NB4 (cell line): Measurements from ENCODE around the gene SCP2.

Experiments used
- DNase-seq: peaks from one replicate; pipeline ENCODE4 v3.0.0; 2010; ENCODE audit warnings: low read depth
- H3K4me3 ChIP-seq: one replicate; pipeline ENCODE4 v1.5.1; 2011; ENCODE audit warnings: mild to moderate bottlenecking, low read depth, low read length, moderate library complexity
- MYC ChIP-seq: IDR thresholded peaks from 2 replicates; pipeline ENCODE4 v1.6.1; 2011; ENCODE audit warnings: low read depth, low read length
- POLR2A ChIP-seq: IDR thresholded peaks from 2 replicates; pipeline ENCODE4 v1.6.1; 2011; ENCODE audit warnings: mild to moderate bottlenecking; ENCODE audit not compliant: insufficient read length; ENCODE audit errors: extremely low read depth
- TF ChIP-seq, protein P1 (sequence below): IDR thresholded peaks from 2 replicates; pipeline ENCODE4 v1.6.1; 2011; ENCODE audit warnings: low read depth, low read length
- TF ChIP-seq, protein P2 (sequence below): IDR thresholded peaks from one replicate; pipeline ENCODE4 v1.5.1; 2012; ENCODE audit warnings: low read depth, low read length

The SCP2 gene

DNA sequence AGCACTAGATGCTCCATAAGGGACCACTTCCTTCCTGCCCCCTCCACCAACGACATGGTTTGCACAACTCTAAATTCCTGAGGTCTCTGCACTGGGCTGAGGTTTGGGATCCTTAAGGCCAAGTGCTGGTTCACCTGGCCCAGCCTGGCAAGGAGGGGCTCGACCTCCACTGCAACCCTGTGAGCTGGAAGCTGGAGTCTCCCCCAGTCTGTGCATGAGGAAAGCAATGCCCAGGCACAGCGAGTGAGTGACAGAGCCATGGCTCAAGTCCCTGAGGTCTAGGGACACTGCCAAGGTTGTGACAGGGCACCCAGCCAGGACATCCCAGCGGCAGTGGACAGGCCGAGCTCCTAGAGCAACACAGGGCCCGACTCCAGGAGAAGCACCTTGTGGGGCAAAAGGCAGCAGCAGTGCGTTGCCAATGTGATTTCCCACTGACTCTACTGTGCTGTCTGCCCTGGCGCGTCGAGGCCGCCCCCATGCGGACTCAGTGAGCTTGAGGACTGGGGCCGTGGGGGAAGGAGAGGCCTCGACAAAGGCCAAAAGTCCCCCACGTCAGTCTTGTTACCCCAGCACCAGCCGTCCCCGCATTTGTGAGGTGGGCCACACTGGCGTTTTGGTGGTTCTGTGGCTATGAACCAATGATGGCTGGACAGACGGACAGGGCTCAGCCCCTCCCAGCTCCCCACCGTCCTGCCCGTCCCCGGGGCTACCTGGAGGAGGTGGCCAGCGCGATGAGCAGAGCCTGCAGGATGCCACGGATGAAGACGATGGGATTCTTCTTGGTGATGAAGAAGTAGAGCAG, 165.0 kb downstream of the SCP2 start:
- H3K4me3 ChIP-seq, result no peak overlapping the region
- no peak for DNase-seq
- TF ChIP-seq MYC (no peak), POLR2A (no peak)
- TF ChIP-seq, protein P1, sequence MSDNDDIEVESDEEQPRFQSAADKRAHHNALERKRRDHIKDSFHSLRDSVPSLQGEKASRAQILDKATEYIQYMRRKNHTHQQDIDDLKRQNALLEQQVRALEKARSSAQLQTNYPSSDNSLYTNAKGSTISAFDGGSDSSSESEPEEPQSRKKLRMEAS, result no peak
- TF ChIP-seq, protein P2, sequence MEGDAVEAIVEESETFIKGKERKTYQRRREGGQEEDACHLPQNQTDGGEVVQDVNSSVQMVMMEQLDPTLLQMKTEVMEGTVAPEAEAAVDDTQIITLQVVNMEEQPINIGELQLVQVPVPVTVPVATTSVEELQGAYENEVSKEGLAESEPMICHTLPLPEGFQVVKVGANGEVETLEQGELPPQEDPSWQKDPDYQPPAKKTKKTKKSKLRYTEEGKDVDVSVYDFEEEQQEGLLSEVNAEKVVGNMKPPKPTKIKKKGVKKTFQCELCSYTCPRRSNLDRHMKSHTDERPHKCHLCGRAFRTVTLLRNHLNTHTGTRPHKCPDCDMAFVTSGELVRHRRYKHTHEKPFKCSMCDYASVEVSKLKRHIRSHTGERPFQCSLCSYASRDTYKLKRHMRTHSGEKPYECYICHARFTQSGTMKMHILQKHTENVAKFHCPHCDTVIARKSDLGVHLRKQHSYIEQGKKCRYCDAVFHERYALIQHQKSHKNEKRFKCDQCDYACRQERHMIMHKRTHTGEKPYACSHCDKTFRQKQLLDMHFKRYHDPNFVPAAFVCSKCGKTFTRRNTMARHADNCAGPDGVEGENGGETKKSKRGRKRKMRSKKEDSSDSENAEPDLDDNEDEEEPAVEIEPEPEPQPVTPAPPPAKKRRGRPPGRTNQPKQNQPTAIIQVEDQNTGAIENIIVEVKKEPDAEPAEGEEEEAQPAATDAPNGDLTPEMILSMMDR, result no peak

DNA sequence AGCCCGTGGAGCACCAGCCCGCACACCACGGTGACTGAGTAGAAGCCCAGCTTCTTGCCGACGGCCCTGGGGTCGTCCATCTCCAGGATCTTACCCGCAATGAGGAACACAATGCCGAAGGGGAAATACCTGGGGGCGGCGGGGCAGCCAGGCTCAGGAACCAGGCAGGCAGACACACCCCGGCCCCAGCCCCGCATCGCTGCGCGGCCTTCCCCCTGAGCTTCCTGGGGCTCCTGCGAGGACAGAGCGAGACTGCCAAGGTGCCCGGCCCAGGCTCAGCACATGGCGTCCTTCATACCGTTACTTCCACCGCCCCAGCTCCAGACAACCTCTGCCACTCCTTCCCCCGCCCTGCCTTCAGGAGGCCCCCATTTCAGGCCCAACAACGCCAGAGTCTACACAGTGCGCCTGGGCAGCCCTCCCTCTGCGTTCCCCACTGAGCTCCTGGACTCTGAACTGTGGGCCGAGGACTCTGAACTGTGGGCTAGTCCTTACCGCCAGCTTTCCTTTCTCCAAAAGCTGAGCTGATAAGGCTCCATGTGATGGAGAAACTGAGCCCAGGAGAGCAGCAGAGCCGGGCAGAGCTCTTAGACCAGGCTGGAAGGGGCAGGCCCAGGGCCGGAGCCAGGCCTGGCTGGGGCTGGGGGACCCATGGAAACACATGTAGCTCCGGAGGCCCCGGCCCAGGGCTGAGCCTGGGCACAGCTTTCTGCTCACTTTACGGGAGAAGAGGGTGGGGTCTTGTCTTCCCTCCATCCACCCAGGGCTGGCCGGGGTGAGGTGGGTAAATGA, 165.8 kb downstream of the SCP2 start:
- DNase-seq, result no peak
- TF ChIP-seq, protein P2, result no peak
- TF ChIP-seq MYC (no peak), POLR2A (no peak)
- TF ChIP-seq, protein P1, result no peak
- no peak overlapping the region for H3K4me3 ChIP-seq

DNA sequence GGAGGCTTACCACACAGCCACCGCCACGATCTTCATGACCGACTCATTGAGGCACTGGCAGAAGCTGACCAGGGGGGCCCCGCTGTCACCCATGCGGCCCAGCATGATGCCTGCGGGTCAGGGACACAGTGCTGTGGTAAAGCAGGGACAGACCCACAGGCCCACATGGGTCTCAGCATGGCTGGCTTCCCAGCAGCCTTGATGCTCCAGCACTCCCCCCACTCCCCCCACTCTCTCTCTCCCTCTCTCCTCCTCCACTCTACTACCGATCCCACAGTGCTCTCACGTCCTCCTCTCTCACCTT, 166.3 kb downstream of the SCP2 start:
- DNase-seq, result no peak

DNA sequence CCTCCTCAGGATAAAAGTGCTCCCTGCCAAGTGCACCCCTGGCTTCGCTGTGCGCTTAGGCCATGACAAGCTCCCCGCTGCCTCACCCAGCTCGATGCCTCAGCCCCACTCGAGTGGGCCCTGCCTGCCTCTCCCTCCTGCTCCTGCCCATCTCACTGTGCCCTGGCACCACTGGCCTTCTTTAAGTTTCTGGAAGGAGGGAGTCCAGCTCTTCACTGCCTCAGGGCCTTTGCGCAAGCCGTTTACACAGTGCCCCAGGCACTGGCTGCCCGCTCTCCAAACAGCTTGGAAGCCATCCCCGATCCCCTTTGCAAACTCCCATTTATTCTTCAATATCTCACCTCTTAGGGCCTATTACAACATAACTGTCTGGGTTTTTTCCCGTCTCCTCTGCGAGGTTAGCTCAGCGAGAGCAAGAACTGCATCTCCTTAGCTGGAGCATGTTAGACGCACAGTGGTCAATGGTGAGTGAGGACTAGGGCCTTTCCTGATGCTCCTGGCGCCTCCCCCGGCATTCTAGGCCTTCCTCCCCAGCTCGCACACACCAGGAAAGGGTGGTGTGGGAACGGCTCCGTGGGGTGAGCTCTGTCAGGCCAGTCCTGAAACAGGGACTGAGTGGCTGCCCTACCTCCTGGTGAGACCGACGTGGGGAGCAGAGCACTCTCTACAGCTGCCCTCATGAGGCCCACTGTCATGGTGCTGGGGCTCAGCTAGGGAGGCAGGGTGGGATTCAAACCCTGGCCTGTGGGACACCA, 166.9 kb downstream of the SCP2 start:
- no peak overlapping the region for H3K4me3 ChIP-seq
- DNase-seq, result no peak
- TF ChIP-seq, protein P2, result no peak
- TF ChIP-seq, protein P1, result no peak
- TF ChIP-seq POLR2A (no peak), MYC (no peak)

More for the DNA sequence above, 166.3 kb downstream of the SCP2 start:
- no peak overlapping the region for H3K4me3 ChIP-seq
- TF ChIP-seq MYC, result no peak
- no peak for TF ChIP-seq POLR2A
- TF ChIP-seq, protein P2, result no peak
- TF ChIP-seq, protein P1, result no peak

DNA sequence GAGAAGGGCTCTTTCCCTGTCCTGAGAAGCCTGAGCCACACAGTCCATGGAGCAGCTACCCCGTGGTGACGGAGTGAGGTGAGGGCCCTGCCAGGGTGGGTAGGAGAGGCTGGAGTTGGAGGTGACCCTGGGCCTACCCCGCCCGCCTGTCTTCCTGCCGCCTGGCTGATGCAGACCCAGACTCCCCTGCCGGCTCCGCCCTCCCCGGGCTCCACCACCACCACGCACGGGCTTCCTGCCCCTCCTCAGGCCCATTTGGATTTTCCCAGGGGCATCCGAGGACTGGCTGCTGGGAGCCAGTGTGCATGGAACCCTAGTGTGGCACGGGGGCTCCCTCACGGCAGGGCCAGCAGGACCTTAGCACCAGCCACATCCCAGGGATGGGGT, 167.4 kb downstream of the SCP2 start:
- TF ChIP-seq, protein P2, result no peak
- TF ChIP-seq, protein P1, result no peak
- TF ChIP-seq MYC, result no peak
- TF ChIP-seq POLR2A, result no peak
- no peak for DNase-seq
- H3K4me3 ChIP-seq, result no peak overlapping the region
